Measurements from ENCODE around the gene CFAP100. TPM values are rescaled to one million over a fixed set of nuclear protein-coding genes. Genes with fewer than 3 reads are reported as not detected.

Gene CFAP100
- total RNA-seq, 4 donors from 2014 or later = 6.1 TPM; not detected in 3

DNA sequence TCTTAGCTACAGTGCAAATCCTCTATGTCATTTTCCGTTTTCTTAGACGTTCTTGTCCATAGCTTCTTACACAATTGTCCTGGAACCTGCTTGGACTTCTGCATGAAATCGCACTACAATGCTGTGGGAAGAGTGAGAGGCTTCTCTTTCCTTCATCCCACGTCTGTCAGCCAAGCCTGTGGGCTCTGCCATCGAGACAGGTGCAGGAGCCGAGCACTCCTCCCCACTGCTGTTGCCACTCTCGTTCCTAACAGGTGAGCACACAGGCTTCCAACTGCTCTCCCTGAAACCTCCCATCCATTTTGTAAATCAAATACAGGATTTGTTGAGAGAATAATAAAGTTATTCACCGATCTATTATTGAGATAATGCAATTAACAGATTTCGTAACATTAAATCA is 57.5 kb downstream of the CFAP100 start:
- no peak overlapping the region for H3K4me3 ChIP-seq

DNA sequence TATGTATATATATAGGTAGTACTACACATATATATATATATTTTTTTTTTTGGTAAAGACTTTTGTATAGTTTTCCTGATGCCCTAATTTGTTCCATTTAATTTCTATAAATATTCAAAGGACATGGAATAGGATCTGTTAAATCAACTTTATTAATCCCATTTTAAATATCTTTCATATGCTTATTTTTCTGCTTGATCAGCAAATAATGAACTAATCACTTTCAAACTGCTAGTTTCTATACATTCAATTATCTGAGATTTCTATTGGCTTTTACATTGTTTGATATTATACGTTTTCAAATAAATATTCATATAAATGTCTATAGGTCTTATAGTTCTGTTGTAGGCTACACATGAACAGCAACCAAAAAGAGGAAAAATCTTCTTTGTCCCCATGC is 59.3 kb downstream of the CFAP100 start:
- no peak for TF ChIP-seq EP300 (IDR thresholded peaks at IDR 0.05)
- Histone ChIP-seq H3K27ac (no peak overlapping the region), H3K4me1 (peaks cover 0 to 5% (median 0%) of the 10 kb centered on the region in 4 donors), H3K27me3 (no peaks in the 10 kb centered on the region), H3K4me3 (no peak overlapping the region), H3K9me3 (no peaks in the 10 kb centered on the region), H3K36me3 (peaks cover 0 to 87% (median 19%) of the 10 kb centered on the region in 3 donors)
- WGBS, 2 donors = 80 to 81% methylated on average over 1 of the region's 1 CpG
- DNase-seq (ENCODE audit: low spot score in 2 of 2) = no peak

More for the DNA sequence above, 57.5 kb downstream of the CFAP100 start:
- WGBS, 2 donors = 86 to 90% methylated on average over 9 of the region's 9 CpGs
- Histone ChIP-seq H3K4me1 (peaks cover 0 to 5% (median 0%) of the 10 kb centered on the region in 4 donors), H3K9me3 (no peaks in the 10 kb centered on the region), H3K36me3 (peaks cover 0 to 87% (median 7%) of the 10 kb centered on the region in 3 donors), H3K27ac (no peak overlapping the region), H3K27me3 (no peaks in the 10 kb centered on the region)
- TF ChIP-seq CTCF (IDR thresholded peaks at IDR 0.05) = no peak
- no peak for DNase-seq (ENCODE audit: low spot score in 2 of 2)

- peaks cover 0 to 87% (median 21%) of the 10 kb centered on the region in 3 donors for H3K36me3 ChIP-seq
- 84 to 87% methylated on average over 6 of the region's 6 CpGs for WGBS, 2 donors
- H3K4me1 ChIP-seq = peaks cover 0 to 5% (median 0%) of the 10 kb centered on the region in 4 donors
- H3K27me3 ChIP-seq = no peaks in the 10 kb centered on the region
- no peaks in the 10 kb centered on the region for H3K9me3 ChIP-seq
- H3K27ac ChIP-seq = no peak overlapping the region
- no peak for DNase-seq (ENCODE audit: low spot score in 2 of 2)
- no peak for TF ChIP-seq POLR2A (IDR thresholded peaks at IDR 0.05)
- no peak for TF ChIP-seq EP300 (IDR thresholded peaks at IDR 0.05)
- TF ChIP-seq CTCF (IDR thresholded peaks at IDR 0.05) = no peak
- no peak overlapping the region for H3K4me3 ChIP-seq
Measured at GRCh38 chr3:126454437-126455198, 59.9 kb downstream of the CFAP100 start.

GRCh38 chr3:126456211-126456610 is 61.5 kb downstream of the CFAP100 start:
- Histone ChIP-seq H3K27me3 (no peaks in the 10 kb centered on the region), H3K36me3 (peaks cover 3 to 87% (median 27%) of the 10 kb centered on the region in 3 donors), H3K9me3 (no peaks in the 10 kb centered on the region), H3K4me3 (no peak overlapping the region), H3K4me1 (peaks cover 0 to 5% (median 0%) of the 10 kb centered on the region in 4 donors), H3K27ac (no peak overlapping the region)
- WGBS, 2 donors = 50 to 70% methylated on average over 3 to 4 of the region's 4 CpGs
- DNase-seq (ENCODE audit: low spot score in 2 of 2) = no peak
- no peak for TF ChIP-seq EP300 (IDR thresholded peaks at IDR 0.05)

DNA sequence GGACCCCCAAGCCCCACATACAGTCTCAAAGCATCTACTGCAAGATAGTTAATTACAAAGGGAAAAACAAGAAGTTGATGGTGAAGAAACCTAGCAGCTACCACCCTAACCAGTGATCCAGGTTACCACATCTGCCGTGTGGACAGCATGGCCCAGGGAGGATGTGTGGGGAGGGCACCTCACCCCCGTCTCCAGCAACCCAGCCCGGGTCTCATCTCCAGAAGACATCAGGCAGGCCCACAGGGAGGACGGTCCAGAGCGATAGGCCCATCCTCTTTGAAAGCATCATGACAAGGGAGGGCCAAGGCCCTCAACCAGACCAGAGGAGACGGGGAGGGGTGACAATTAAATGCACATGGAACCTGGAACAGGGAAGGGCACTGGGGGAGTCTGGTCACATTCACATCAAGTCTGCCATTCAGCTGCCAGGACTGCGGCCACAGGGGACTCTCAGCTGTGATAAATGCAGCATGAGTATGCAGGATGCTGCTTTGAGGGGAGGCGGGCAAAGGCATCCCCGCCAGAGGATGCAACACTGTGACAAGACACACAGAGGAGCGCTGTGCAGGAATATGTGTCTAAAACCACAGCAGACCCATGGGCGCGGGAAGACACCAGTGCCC is 62.2 kb downstream of the CFAP100 start:
- Histone ChIP-seq H3K4me1 (peaks cover 0 to 5% (median 0%) of the 10 kb centered on the region in 4 donors), H3K9me3 (no peaks in the 10 kb centered on the region), H3K27me3 (no peaks in the 10 kb centered on the region), H3K27ac (no peak overlapping the region), H3K36me3 (peaks cover 5 to 87% (median 34%) of the 10 kb centered on the region in 3 donors), H3K4me3 (no peak overlapping the region)
- 81 to 83% methylated on average over 12 of the region's 12 CpGs for WGBS, 2 donors
- no peak for TF ChIP-seq CTCF (IDR thresholded peaks at IDR 0.05)
- TF ChIP-seq POLR2A (IDR thresholded peaks at IDR 0.05) = no peak
- no peak for TF ChIP-seq EP300 (IDR thresholded peaks at IDR 0.05)
- DNase-seq (ENCODE audit: low spot score in 2 of 2) = no peak

- peaks cover 5 to 100% (median 38%) of the 10 kb centered on the region in 3 donors for H3K36me3 ChIP-seq
- 89 to 91% methylated on average over 7 of the region's 7 CpGs for WGBS, 2 donors
- no peaks in the 10 kb centered on the region for H3K27me3 ChIP-seq
- no peak overlapping the region for H3K27ac ChIP-seq
- no peak overlapping the region for H3K4me3 ChIP-seq
- H3K9me3 ChIP-seq = no peaks in the 10 kb centered on the region
- peaks cover 0 to 5% (median 0%) of the 10 kb centered on the region in 4 donors for H3K4me1 ChIP-seq
- DNase-seq (ENCODE audit: low spot score in 2 of 2) = no peak
- TF ChIP-seq EP300 (IDR thresholded peaks at IDR 0.05) = no peak
- TF ChIP-seq POLR2A (IDR thresholded peaks at IDR 0.05) = no peak
- TF ChIP-seq CTCF (IDR thresholded peaks at IDR 0.05) = no peak
Measured at GRCh38 chr3:126459111-126459762, 64.5 kb downstream of the CFAP100 start.

All from tibial nerve (tissue), 4 donors.